GM10248 (cell line): Measurements from ENCODE around the gene NCOA6.
"Not testable (repeated sequence)": the region's sequence is repeated elsewhere in the genome, so short reads cannot be mapped to it uniquely, and the experiment has no call there.

Source experiments
- CTCF ChIA-PET: fragments of 300-600 bp; sonication (Branson Sonifier 250); formaldehyde crosslinking; extraction: SDS; loops from one replicate; lab custom pipeline; 2021; ENCODE audit warnings: antibody characterized with exemption; lab: Yijun Ruan, JAX
- POLR2A ChIA-PET: fragments of 350-650 bp; sonication (Branson Sonifier 250); formaldehyde crosslinking; extraction: SDS; loops from one replicate; lab custom pipeline; 2020; ENCODE audit warnings: antibody characterized with exemption; lab: Yijun Ruan, JAX
- DNase-seq: peaks from one replicate; pipeline ENCODE4 v3.0.0; 2012; ENCODE audit errors: extremely low spot score
- TF ChIP-seq, protein P1 (sequence below): IDR thresholded peaks from 2 replicates; pipeline ENCODE4 v1.5.1; 2012; ENCODE audit warnings: mild to moderate bottlenecking, low read depth; ENCODE audit errors: extremely low read depth, missing control alignments, control extremely low read depth

NCOA6 gene

DNA sequence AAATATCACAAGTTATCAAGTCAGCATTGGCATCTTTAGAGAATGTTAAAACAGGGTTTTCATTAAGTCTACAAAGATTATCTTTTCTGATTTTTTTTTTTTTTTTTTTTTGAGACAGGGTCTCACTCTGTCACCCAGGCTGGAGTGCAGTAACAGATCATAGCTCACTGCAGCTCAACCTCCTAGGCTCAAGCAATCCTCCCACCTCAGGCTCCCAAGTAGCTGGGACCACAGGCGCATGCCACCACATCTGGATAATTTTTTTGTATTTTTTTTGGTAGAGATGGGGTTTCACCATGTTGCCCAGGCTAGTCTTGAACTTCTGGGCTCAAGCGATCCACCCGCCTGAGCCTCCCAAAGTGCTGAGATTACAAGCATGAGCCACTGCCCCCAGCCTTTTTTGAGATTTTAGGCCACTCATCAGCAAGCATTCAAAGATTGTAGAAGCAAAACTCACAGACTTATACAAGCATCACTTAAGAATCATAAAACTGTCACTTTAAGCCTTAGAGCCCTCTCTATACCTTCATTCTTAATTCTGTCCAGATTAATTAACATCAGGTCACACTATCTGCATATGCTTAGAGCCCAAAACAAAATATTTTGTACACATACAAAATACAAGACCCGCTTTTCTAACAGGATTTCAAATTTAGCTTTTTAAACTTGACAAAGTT lies 32.6 kb downstream of the NCOA6 start:
- ChIA-PET POLR2A (no interaction called here), CTCF (interaction anchor here (3.5 kb wide), 1 partner anchor 23 kb away, joined by 12 read pairs; no protein-coding TSS in a partner anchor)
- TF ChIP-seq, protein P1, sequence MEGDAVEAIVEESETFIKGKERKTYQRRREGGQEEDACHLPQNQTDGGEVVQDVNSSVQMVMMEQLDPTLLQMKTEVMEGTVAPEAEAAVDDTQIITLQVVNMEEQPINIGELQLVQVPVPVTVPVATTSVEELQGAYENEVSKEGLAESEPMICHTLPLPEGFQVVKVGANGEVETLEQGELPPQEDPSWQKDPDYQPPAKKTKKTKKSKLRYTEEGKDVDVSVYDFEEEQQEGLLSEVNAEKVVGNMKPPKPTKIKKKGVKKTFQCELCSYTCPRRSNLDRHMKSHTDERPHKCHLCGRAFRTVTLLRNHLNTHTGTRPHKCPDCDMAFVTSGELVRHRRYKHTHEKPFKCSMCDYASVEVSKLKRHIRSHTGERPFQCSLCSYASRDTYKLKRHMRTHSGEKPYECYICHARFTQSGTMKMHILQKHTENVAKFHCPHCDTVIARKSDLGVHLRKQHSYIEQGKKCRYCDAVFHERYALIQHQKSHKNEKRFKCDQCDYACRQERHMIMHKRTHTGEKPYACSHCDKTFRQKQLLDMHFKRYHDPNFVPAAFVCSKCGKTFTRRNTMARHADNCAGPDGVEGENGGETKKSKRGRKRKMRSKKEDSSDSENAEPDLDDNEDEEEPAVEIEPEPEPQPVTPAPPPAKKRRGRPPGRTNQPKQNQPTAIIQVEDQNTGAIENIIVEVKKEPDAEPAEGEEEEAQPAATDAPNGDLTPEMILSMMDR: no peak
- no peak for DNase-seq

DNA sequence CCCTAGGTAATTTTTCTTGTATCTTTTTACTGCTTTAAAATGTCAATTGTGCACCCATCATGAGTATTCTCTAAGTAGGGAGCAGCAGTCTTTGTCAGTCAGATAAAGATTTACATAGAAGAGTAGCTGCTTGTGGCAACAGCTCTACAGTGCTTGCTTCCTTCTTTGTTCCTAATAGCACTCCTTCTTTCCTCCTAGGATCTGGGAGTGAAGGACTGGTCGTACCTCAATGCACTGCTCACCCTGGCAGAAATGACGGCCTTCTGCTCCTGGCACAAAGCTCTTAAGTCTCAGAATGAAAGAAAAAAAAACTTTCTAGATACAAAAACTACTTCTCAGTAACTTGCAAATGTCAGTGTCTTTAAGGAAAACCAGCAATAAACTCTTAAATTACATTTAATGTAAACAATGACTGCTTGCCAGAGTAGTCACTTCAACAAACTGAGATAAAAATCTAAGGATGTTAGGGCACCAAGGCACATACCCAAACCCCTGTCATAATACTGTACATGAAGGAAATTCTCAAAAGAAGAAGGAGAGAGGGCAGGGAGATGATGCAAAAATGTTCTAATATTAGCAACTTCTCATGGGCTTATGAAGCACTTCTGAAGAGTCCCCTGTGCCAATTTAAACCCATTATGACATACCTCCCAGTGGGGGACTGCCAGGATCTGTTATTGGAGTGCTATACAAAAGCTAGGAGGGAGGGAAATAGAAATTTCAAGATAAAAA lies 34.0 kb downstream of the NCOA6 start:
- ChIA-PET POLR2A (no interaction called here), CTCF (interaction anchor here (3.5 kb wide), 1 partner anchor 22 kb away, joined by 12 read pairs; no protein-coding TSS in a partner anchor)
- TF ChIP-seq, protein P1: no peak
- no peak for DNase-seq

DNA sequence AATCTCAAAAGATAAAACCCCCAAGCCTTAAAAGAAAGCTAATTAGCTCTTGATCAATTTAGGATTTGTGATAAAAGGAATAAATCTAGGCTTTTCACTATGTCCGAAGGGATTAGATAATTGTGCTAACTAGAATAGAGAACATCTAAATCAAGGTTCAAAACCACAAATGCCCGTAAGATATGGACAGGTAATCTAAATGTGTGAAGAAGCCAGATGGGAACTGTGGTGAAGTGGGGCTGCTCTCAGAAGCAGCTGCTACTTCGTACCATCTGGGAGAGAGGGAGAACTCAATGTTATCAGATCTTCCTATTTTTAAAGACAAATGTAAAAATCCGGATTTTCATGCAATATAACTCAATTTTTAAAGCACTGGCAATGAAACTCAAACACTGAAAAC lies 44.2 kb downstream of the NCOA6 start:
- TF ChIP-seq, protein P1: no peak
- no peak for DNase-seq
- ChIA-PET POLR2A (no interaction called here), CTCF (interaction anchor here (0.9 to 4.9 kb wide), 3 partner anchors 12 to 468 kb away, joined by 3 to 42 read pairs (median 9); no protein-coding TSS in a partner anchor)

DNA sequence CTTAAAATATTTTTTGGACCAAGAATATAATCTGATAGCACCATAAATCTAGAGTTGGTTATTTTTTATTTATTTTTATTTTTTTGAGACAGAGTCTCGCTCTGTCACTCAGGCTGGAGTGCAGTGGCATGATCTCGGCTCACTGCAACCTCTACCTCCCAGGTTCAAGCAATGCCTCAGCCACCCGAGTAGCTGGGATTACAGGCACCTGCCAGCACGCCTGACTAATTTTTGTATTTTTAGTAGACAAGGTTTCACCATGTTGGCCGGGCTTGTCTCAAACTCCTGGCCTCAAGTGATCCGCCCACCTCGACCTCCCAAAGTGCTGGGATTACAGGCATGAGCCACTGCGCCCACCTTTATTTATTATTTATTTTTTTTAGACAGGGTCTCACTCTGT lies 45.2 kb downstream of the NCOA6 start:
- POLR2A ChIA-PET, DNase-seq: not testable (repeated sequence)
- CTCF ChIA-PET: interaction anchor here (2.3 to 4.9 kb wide), 2 partner anchors 11 to 467 kb away, joined by 9 to 42 read pairs; no protein-coding TSS in a partner anchor

DNA sequence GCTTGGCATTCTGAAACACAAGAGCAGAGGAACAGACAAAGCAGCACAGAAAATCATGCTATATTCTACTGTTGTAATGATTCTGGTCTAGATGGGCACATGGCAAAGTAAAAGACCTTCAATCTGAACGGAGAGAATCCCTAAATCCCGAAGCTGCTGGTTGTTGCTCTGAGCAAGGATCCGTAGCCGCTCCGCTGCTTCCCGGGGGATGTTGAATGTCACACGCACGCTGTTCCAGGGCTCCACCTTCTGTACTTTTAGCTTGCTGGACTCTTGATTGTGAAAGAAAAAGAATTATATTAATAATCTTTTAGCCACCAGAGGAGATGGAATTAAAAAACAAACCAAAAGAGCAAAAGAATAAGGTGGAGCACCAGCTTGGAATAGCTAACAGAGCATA lies 49.3 kb downstream of the NCOA6 start:
- TF ChIP-seq, protein P1: no peak
- POLR2A ChIA-PET: no interaction called here
- CTCF ChIA-PET: interaction anchor here (1.7 to 1.8 kb wide), 2 partner anchors 9 to 10 kb away, joined by 4 to 5 read pairs; no protein-coding TSS in a partner anchor

DNA sequence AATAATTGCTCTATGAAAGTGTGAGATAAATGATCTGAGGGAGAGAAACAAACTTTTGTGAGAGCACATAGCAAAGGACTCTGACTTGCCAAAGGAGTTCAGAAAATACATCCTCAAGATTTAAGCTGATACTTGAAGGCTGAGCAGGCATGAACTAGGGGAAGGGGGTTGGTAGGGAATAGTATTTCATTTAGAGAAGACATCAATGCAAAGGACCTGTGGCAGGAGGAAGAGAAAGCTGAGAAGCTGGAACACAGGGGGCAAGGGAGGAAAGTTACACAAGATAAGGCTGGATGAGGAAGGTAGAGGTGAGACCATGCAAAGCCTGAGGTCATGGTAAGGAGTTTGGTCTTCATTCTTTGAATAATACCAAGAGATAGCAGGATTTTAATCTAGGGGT lies 50.6 kb downstream of the NCOA6 start:
- POLR2A ChIA-PET: no interaction called here
- TF ChIP-seq, protein P1: no peak
- DNase-seq: no peak
- CTCF ChIA-PET: interaction anchor here (0.8 to 1.8 kb wide), 4 partner anchors 9 to 462 kb away, joined by 3 to 8 read pairs (median 4); no protein-coding TSS in a partner anchor

More for the DNA sequence above, 49.3 kb downstream of the NCOA6 start:
- no peak for DNase-seq

DNA sequence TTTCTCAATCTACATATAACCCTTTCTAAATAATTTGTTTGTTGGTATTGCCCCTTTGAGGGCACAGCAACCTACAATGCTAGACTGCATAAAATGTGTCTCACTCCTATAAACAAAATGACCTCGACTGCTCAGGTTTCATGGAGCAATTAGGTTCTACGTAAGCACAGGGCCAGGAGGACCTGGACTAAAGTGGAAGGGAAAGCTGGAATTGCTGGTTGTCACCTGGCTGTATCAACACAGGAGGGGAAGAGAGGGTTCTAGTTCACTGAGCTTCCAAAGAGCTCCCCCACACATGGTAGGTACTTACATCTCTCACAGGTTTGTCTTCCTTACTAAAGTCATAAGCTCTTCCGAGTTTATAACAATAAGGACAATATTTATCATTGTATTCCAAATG lies 51.0 kb downstream of the NCOA6 start:
- CTCF ChIA-PET: interaction anchor here (0.8 to 1.6 kb wide), 3 partner anchors 17 to 462 kb away, joined by 3 to 8 read pairs (median 3); no protein-coding TSS in a partner anchor
- no peak for DNase-seq
- TF ChIP-seq, protein P1: no peak
- POLR2A ChIA-PET: no interaction called here
